ENCODE data around the gene ATP9B.

GRCh38 chr18:79321625-79322405 lies 252.6 kb downstream of the ATP9B start:
- TF ChIP-seq CTCF (IDR thresholded peaks at IDR 0.05 in 2 of 3, conservative IDR thresholded peaks at IDR 0.05 in 1 of 3; ENCODE audit: control insufficient read depth in 2 of 3, extremely low read depth in 1 of 3, insufficient read depth in 1 of 3, low read depth in 3 of 3, low read length in 3 of 3) (no peak), YY1 (IDR thresholded peaks at IDR 0.05; ENCODE audit: low read depth, low read length) (no peak), POLR2A (IDR thresholded peaks at IDR 0.05; ENCODE audit: low read depth, low read length) (no peak), CHD1 (IDR thresholded peaks at IDR 0.05; ENCODE audit: low read depth, low read length) (no peak), NFIC (IDR thresholded peaks at IDR 0.05; ENCODE audit: low read depth, low read length) (no peak), IRF4 (IDR thresholded peaks at IDR 0.05; ENCODE audit: low read depth, low read length) (no peak), MAX (IDR thresholded peaks at IDR 0.05; ENCODE audit: low read depth, low read length) (no peak), ESRRA (IDR thresholded peaks at IDR 0.05; ENCODE audit: low read length) (no peak), JUND (IDR thresholded peaks at IDR 0.05; ENCODE audit: low read depth, low read length) (no peak), EZH2 (IDR thresholded peaks at IDR 0.05; ENCODE audit: borderline replicate concordance, control insufficient read depth, low read depth, low read length) (no peak), BCL3 (IDR thresholded peaks at IDR 0.05; ENCODE audit: borderline replicate concordance, insufficient read depth, low read depth, low read length, poor library complexity, severe bottlenecking) (no peak), HCFC1 (IDR thresholded peaks at IDR 0.05; ENCODE audit: low read length) (no peak)
